D721Med (cell line): ENCODE measurements around the gene PTPRM.

Experiments
- DNase-seq: peaks from one replicate; pipeline ENCODE4 v3.0.0; 2011; ENCODE audit warnings: low spot score; ENCODE audit not compliant: insufficient read length
- FAIRE-seq: peaks from 2 replicates; lab custom pipeline; 2011; peaks lifted over from hg19 to GRCh38; lab: Jason Lieb, UNC
- CTCF ChIP-seq: IDR thresholded peaks from 2 replicates; pipeline ENCODE4 v1.5.1; 2012; ENCODE audit warnings: mild to moderate bottlenecking, control low read depth; ENCODE audit not compliant: insufficient read depth; ENCODE audit errors: missing control alignments

The PTPRM gene

GRCh38 chr18:8354304-8354703 is 787.2 kb downstream of the PTPRM start:
- DNase-seq, result no peak
- TF ChIP-seq CTCF, result no peak
- no peak for FAIRE-seq

- TF ChIP-seq CTCF, result no peak
- no peak for FAIRE-seq
- no peak for DNase-seq
Observed at GRCh38 chr18:8356001-8356400, 788.9 kb downstream of the PTPRM start.

- FAIRE-seq (no peak), DNase-seq (no peak)
- TF ChIP-seq CTCF, result no peak
Observed at GRCh38 chr18:8357320-8357719, 790.2 kb downstream of the PTPRM start.

- DNase-seq (no peak), FAIRE-seq (no peak)
- no peak for TF ChIP-seq CTCF
Observed at GRCh38 chr18:8358033-8358765, 791.1 kb downstream of the PTPRM start.

GRCh38 chr18:8359076-8359475 is 792.0 kb downstream of the PTPRM start:
- DNase-seq, result no peak
- TF ChIP-seq CTCF, result no peak
- FAIRE-seq, result no peak

GRCh38 chr18:8359481-8359880 is 792.4 kb downstream of the PTPRM start:
- no peak for FAIRE-seq
- TF ChIP-seq CTCF, result no peak
- DNase-seq, result no peak

GRCh38 chr18:8361941-8362471 is 794.9 kb downstream of the PTPRM start:
- FAIRE-seq (no peak), DNase-seq (no peak)
- no peak for TF ChIP-seq CTCF
